GM19043 (cell line): ENCODE measurements around the gene GRK5.

Experiments used
- ATAC-seq: cut with Tn5 transposase; IDR thresholded peaks from one replicate; pipeline ENCODE4 v1.9.1; 2021; ENCODE audit warnings: low read depth; ENCODE audit not compliant: unreplicated experiment

GRK5 gene

GRCh38 chr10:119447823-119448546 is 240.6 kb downstream of the GRK5 start:
- ATAC-seq: no peak

GRCh38 chr10:119448628-119449584 is 241.5 kb downstream of the GRK5 start:
- ATAC-seq: no peak

- ATAC-seq: no peak
These were observed 242.5 kb downstream of the GRK5 start for GRCh38 chr10:119449760-119450461.

GRCh38 chr10:119450606-119451299 is 243.4 kb downstream of the GRK5 start:
- no peak for ATAC-seq

- ATAC-seq: no peak
These were observed 244.0 kb downstream of the GRK5 start for GRCh38 chr10:119451300-119451896.

GRCh38 chr10:119452396-119452795 is 245.0 kb downstream of the GRK5 start:
- no peak for ATAC-seq

GRCh38 chr10:119453313-119453712 is 245.9 kb downstream of the GRK5 start:
- ATAC-seq: no peak

- no peak for ATAC-seq
These were observed 246.9 kb downstream of the GRK5 start for GRCh38 chr10:119454316-119454715.

- no peak for ATAC-seq
These were observed 247.6 kb downstream of the GRK5 start for GRCh38 chr10:119454990-119455389.

- ATAC-seq: no peak
These were observed 248.5 kb downstream of the GRK5 start for GRCh38 chr10:119455609-119456434.

- ATAC-seq: no peak
These were observed 249.1 kb downstream of the GRK5 start for GRCh38 chr10:119456435-119456810.

- no peak for ATAC-seq
These were observed 250.8 kb downstream of the GRK5 start for GRCh38 chr10:119457966-119458766.

GRCh38 chr10:119459681-119460340 is 252.4 kb downstream of the GRK5 start:
- no peak for ATAC-seq

GRCh38 chr10:119460369-119461195 is 253.2 kb downstream of the GRK5 start:
- no peak for ATAC-seq

- peak; percentile 60 for ATAC-seq
These were observed 254.0 kb downstream of the GRK5 start for GRCh38 chr10:119461380-119461779.

- ATAC-seq: peak; percentile 71
These were observed 254.6 kb downstream of the GRK5 start for GRCh38 chr10:119461923-119462322.

- no peak for ATAC-seq
These were observed 255.4 kb downstream of the GRK5 start for GRCh38 chr10:119462773-119463172.
